ENCODE measurements around the gene CD164L2.
"Not testable (repeated sequence)": the region's sequence is repeated elsewhere in the genome, so short reads cannot be mapped to it uniquely, and the experiment has no call there.

CD164L2 gene

DNA sequence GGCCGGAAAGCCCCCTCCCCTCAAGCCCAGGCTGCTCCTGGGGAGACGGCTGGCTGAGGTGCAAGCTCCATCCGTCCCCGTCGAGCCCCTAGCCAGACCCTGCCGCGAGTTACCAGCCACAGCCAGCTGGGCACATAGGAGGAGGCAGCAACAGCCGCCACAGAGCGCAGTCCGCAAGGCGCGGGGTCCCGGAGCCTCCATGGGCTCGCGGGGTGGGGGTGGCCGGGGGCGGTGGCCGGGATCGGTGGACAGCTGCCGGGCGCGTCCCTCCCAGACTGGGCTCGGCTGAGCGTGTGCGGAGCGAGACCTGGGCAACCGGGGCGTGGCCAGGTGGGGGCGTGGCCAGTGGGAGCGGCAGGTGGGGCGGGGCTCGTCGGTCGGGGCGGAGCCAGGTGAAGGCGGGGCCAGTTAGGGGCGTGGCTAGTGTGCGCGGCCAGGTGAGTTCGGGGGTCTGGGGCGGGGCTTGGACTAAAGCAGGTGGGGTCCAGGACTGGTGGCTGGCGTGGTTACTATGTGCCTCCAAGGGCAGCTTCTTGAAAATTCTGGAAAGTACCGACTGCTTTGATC lies at the start of gene CD164L2:
Gene CD164L2, minus strand, starts transcription at position 295 of the 567 bp plus-strand sequence. Its CDS starts 94 bp downstream, at position 201.
- peak; percentile 67 for DNase-seq

DNA sequence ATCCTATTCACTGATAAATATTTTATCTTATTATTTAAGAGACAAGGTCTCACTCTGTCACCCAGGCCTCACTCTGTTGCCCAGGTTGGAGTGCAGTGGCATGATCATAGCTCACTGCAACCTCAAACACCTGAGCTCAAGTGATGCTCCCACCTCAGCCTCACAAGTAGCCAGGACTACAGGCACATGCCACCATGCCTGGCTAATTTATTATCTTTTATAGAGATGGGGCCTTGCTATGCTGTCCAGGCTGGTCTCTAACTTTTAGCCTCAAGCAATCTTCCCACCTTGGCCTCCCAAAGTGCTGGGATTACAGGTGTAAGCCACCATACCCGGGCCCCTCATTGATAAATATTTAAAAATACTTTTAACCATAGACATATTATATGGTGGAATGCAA lies 49.6 kb upstream of the CD164L2 start:
- DNase-seq: not testable (repeated sequence)

- DNase-seq: no peak
Observed at GRCh38 chr1:27431601-27431940, 48.4 kb upstream of the CD164L2 start.

- DNase-seq: no peak
Observed at GRCh38 chr1:27430903-27431600, 47.9 kb upstream of the CD164L2 start.

- DNase-seq: no peak
Observed at GRCh38 chr1:27429029-27429425, 45.9 kb upstream of the CD164L2 start.

DNA sequence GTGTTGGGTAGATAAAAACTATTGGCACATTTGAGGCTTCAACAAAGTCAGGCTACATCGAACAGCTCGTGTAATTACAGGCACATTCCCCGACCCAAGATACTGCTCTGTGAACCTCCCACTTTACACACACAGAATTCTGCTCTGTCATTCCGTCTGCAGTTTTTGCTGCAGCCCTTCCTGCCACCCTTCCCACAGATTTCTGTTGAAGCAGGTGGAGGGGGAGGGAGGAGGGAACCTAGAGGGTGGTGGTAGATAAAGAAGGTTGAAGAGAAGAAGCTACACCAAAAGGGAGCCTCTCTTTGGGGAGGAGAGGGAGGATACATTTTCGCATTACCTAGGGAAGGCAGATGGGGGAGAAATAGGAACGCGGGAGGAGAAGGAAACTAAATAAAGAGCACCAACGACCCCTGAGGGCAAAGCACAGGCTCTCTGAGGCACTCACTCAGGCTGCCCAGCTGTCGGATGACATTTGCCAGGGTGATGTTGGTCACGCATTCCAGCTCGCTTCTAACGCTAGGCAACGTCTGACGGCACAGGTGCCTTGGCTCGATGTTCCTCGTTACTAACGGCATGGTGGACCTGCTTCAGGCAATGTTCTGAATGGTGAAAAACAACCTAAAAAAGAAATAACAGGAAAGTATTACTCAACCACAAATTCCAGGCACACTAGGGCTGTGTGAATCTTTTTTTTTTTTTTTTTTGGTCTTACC lies 45.3 kb upstream of the CD164L2 start:
- peak; percentile 53 for DNase-seq

DNA sequence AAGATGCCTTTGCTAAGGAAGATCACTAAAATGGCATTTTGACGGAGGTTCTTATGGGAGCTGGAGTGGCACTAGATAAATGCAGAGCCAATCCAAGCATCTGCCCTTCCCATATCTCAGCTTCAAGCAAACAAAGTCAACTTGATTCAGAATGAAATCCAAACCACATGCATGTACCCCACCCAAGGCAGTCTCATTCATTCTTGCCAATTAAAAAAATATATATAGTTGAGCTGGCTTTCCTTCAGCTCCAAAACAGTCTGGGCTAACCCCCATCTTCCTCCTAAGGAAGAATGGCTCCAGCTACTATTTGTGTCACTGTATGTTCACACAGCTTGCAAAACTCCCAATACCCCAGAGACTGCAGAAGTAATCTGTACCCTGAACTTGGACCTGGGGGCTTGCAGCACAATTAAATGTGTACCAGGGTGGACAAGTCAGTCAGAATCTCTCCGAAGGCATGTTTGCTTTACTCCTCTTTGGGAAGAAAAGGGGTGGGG lies 44.7 kb upstream of the CD164L2 start:
- DNase-seq: no peak

- DNase-seq: no peak
Observed at GRCh38 chr1:27427329-27427728, 44.2 kb upstream of the CD164L2 start.

DNA sequence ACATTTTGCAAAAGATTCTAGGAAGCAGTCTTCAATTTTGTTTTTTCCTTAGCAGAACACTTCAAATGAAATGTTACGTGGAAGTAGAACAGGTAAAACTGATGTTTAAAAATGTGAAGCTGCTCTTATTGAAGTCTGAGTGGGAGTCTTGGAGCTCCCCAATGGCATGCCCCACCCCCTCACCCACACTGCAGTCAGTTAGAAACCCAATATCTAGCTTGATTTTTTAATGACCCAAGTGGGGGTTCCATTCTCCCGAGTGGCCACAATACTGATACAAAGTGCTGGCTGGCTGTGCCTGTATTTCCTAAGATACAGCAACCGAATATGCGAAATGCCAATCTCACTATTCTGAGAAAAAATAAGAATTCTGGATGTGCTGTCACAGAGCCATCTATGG lies 40.6 kb upstream of the CD164L2 start:
- DNase-seq: no peak

DNA sequence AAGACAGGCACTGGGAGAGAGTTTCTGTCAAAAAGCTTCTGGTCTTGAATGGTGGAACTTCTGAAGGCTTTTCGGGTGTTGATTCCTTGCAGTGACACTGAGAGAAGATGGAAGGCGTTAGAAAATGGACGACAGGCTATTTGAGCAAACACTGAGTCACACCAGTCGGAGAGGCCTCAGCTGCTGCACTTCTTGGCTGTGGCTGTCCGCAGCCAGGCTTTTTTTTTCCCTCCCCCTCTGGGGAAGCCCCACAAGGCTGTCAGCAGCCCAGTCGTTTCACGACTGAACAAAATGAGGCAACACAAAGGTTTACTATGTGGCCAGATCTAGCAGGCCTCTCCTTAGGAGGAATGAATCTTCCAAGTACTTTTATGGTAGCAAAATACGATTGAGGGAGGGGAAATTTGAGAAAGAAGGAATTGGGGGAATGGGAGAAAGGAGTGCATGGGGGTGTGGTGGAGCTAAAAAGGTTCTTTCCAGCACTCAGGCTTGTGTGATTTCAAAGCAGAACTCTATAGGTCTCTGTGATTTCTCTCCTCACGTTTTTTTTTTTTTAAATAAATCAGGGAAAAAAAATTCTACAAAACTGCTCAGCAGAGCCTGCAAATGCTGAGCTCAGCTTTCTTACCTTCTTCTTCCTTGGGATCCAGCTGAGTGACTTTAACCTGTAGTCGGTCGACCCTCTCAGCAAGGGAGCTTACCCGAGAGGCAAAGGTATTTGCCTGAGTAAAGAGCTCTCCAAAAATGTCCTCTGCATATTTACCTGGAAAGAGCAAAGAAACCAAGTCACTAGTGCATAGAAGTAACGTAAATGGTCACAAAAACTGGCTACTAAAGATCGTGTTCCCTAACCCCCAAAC lies 35.4 kb upstream of the CD164L2 start:
- DNase-seq: no peak

- no peak for DNase-seq
Observed at GRCh38 chr1:27417713-27418112, 34.6 kb upstream of the CD164L2 start.

GRCh38 chr1:27416387-27417111 lies 33.4 kb upstream of the CD164L2 start:
- DNase-seq: peak; percentile 86

GRCh38 chr1:27414091-27414490 lies 31.0 kb upstream of the CD164L2 start:
- DNase-seq: no peak

- no peak for DNase-seq
Observed at GRCh38 chr1:27413004-27413403, 29.9 kb upstream of the CD164L2 start.

GRCh38 chr1:27412502-27412901 lies 29.4 kb upstream of the CD164L2 start:
- no peak for DNase-seq

DNA sequence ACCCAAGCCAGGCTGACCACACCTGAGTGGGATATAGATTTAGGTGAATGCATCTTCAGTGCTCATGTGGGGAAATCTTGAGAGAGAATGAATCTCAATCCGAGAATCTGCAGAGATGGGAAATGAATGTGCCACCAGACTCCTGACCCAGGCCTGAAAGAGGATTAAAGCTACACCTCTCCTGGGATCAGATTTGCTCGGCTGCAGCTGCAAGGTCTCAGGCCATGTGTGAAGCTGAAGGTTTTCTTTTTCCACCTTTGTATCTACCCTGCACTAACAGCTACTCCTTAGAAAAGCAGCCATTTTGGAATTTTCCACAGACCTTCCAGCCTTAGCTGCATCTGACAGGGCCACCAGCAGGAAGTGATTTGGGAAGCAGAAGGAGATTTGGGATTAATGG lies 27.6 kb upstream of the CD164L2 start:
- DNase-seq: no peak

DNA sequence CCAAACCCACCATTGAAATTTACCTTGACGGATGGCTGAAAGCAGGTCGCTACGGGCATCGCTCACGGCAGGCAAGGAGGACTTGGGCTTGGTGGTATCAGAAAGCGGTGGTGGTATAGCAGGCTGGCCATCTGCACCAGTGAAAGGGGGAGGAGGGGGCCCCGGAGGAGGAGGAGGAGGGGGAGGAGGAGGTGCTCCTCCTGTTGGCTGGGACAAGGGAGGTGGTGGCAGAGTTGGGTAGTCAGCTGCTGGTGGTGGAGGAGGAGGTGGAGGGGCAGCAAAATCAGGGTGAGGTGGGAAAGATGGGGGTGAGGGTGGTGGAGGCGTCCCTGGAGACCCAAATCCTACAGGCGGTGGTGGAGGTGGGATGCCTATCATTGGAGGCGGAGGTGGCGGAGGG lies 26.5 kb upstream of the CD164L2 start:
- no peak for DNase-seq

DNA sequence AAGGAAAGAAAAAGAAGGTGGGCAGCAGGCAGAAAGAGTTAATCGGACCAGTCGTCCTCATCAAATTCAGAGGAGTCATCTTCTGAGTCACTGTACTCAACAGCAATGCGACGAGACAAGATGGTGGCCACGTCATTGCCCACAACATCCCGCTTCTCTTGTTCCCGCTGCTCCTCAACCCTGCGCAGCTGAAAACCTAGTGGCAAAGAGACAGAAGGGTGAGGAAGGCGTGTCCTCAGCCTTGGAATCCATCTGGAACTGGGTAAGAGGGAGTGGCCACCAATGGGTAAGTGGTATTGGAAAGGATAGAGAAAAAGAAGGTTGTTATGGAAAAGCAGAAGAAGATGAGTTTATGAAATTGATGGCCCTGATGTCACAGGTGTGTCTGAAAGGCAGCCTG lies 25.0 kb upstream of the CD164L2 start:
- no peak for DNase-seq

- not testable (repeated sequence) for DNase-seq
Observed at GRCh38 chr1:27406791-27407190, 23.7 kb upstream of the CD164L2 start.

DNA sequence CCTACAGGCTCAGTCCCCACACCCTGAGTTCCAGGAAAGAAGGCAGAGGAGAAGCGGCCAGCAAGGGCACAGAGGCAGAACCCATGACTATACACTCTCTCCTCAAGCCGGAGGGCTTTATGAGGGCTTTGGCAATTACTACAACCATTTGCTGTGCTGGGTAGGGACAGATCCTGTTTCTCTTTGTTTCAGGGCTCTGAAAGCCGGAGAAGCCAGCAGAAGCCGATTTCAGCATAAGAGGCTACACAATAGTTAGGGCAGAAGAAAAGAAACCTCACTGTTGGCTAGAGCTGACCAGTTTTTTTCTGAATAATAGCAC lies 23.2 kb upstream of the CD164L2 start:
- no peak for DNase-seq

DNA sequence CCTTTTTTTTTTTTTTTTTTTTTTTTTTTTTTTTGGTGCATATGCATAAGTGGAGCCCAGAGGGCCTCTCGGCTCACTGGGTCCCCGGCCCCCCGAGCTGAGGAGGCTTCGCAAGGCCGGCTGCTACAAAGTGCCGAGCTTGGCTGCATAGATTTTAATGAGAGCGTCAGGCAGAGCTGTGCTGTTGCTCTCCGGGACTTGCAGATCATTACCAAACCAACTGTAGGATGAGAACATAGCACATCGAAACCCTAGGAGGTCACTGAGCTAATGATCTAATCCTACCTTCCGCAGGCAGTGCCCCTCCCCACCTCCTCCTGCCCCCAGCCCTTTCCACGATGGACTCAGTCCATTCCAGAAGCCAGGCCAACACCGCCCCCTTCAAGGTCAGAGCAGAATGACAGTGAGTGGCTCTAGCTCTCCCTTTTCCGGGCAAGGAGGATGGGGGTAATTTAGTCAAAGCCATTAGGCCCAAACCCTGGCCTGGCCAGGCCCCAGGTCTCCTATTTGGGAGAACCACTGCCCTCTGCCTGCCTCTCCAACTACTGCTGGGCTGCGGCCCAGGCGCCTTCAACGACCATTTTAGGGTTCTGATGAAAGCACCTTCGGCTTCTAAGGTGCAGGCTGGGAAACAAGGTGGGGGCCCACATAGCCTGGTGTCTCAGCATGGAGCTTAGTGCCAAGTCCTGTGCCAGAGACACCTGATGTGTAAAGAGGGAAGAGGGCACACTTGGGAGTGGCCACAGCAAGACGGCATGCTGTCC lies 22.6 kb upstream of the CD164L2 start:
- DNase-seq: not testable (repeated sequence)

DNA sequence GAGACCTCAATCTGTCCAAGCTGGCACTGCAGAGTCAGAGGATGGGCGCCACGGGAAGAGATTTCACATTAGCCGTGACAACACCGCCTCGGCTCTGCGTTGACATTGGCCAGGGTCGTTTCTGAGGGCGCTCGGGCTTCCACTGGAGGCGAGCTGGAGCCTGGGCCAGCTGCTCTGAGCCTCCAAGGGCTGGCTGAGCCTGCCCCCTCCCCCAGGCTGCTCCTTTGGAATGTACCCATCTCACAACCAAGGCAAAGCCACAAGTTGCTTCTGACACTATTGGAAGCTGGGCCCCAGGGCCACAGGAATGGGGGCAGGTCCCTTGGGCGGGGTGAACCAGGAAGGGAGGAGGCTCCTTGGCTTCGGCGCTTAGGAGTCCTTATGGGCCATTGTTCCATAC lies 21.9 kb upstream of the CD164L2 start:
- DNase-seq: no peak

All from NCI-H69 (cell line).